Heart right ventricle (tissue), 16 donors: ENCODE data around the gene KIAA0825. TPM values are rescaled to one million over a fixed set of nuclear protein-coding genes. Genes with fewer than 3 reads are reported as not detected.

Experiments
- ATAC-seq, 8 donors: fragments of 200-7000 bp; cut with Tn5 transposase; one replicate each; pipeline ENCODE4 v1.9.1; 2020; ENCODE audit warnings: mild to moderate bottlenecking in 8 of 8, moderate library complexity in 8 of 8, moderate number of reproducible peaks in 1 of 8
- DNase-seq, 2 donors: peaks; one replicate each; pipeline ENCODE4 v3.0.0-alpha.2; 2020
- H3K27ac ChIP-seq, 10 donors: fragments of 200-600 bp; sonication (generic) in 2 of 10; one replicate each; pipeline versions ENCODE4 v1.5.0 to v1.8.0; 2020 to 2022; ENCODE audit warnings: mild to moderate bottlenecking in 3 of 10
- H3K27me3 ChIP-seq, 7 donors: fragments of 200-600 bp; one replicate each; pipeline ENCODE4 v1.8.0; 2021 to 2022; ENCODE audit warnings: mild to moderate bottlenecking in 2 of 7
- H3K36me3 ChIP-seq, 9 donors: fragments of 200-600 bp; sonication (generic) in 1 of 9; one replicate each; pipeline versions ENCODE4 v1.5.0 to v1.8.0; 2020 to 2022; ENCODE audit warnings: mild to moderate bottlenecking in 2 of 9
- H3K4me1 ChIP-seq, 9 donors: fragments of 200-600 bp; sonication (generic) in 1 of 9; one replicate each; pipeline versions ENCODE4 v1.5.0 to v1.8.0; 2020 to 2022; ENCODE audit warnings: mild to moderate bottlenecking in 4 of 9
- H3K4me3 ChIP-seq, 10 donors: fragments of 200-600 bp; sonication (generic) in 2 of 10; one replicate each; pipeline versions ENCODE4 v1.5.0 to v1.8.0; 2020 to 2022; ENCODE audit warnings: mild to moderate bottlenecking in 7 of 10, moderate library complexity in 2 of 10
- H3K9me3 ChIP-seq, 11 donors: fragments of 200-600 bp in 10 of 11; sonication (generic) in 2 of 11; one replicate each; pipeline versions ENCODE4 v1.5.0 to v1.8.0; 2013 to 2022; ENCODE audit warnings: mild to moderate bottlenecking in 2 of 11, control low read depth in 1 of 11, moderate library complexity in 1 of 11
- WGBS, 2 donors: extraction: QIAGEN DNeasy Blood & Tissue Kit; methylation state at CpG; one replicate each; pipeline ENCODE4 v1.1.7; 2013; ENCODE audit warnings: inconsistent platforms in 1 of 2; 5-methylcytosine and 5-hydroxymethylcytosine counted together
- intact Hi-C, 10 donors: fragments of 100-400 bp; cut with DNase I; formaldehyde crosslinking; loops; one replicate each; pipeline versions ENCODE4 v1.11.1 to v1.14.2; 2022
- polyA plus RNA-seq, 2 donors: library from polyadenylated mRNA; stranded (reverse); fragments of 200-250 nt; gene quantifications; one replicate each; pipeline ENCODE4 v1.2.3, GENCODE V29; 2013
- total RNA-seq, 10 donors: library from RNA; stranded (reverse); fragmentation: NEBNext Ultra II Directional in 3 of 10; extraction: Animal tissue kit (Norgen Biotek cat#: 25700) in 3 of 10; gene quantifications; one replicate each; pipeline versions ENCODE4 v1.2.1 to v1.2.4, GENCODE V29; 2021 to 2023
- TF ChIP-seq, protein P1 (sequence below), 9 donors: fragments of 200-600 bp; sonication (generic) in 2 of 9; IDR thresholded peaks; one replicate each; pipeline versions ENCODE4 v1.5.0 to v1.8.0; 2021 to 2022; ENCODE audit warnings: antibody characterized with exemption in 9 of 9, mild to moderate bottlenecking in 5 of 9, moderate library complexity in 1 of 9
- donor health status: Arrhythmogenic right ventricular cardiomyopathy.
- donor health status: ischemic (EF 13 %, LVEDD 7.1; RV severe dilation, severe dysfunction).
- donor health status: healthy with polysubstance abuse.
- donor health status: DM: no; HTN: yes; CAD: no.
- donor health status: DM: no; HTN: no; CAD: no.
- donor health status: ischemic (EF 25% LVEDD 6.9; RV normal size, moderate dysfunction).
- donor health status: ischemic (EF 25% LVEDD 5.7; RV mildly dilated, moderate dysfunction).
- donor health status: healthy.
- donor health status: DM: yes; HTN: yes; CAD: no.
- donor health status: Ischemic cardiomyopathy.
- donor health status: ischemic (EF 35%, LVEDD 5.7; RV mildly dilated, moderate dysfunction).
- donor health status: nonischemic (EF 11% LVEDD 7.7; RV severe dilation, severe dysfunction).
- donor health status: DM: yes; HTN: yes; CAD: no.
- donor health status: PGD.
- donor health status: ischemic (EF 29% LVEDD 5.4; RV normal size, mild dysfunction).
- donor health status: nonischemic (EF 23%, LVEDD 6.1; RV moderate dilation, normal function).

KIAA0825 gene
- total and polyA plus RNA-seq, 12 donors, result 0.36 to 3.5 (median 2.4) TPM

- 80 to 82% methylated on average over 1 of the region's 1 CpG for WGBS, 2 donors
Measured at GRCh38 chr5:94391996-94392395, 226.4 kb downstream of the KIAA0825 start.

DNA sequence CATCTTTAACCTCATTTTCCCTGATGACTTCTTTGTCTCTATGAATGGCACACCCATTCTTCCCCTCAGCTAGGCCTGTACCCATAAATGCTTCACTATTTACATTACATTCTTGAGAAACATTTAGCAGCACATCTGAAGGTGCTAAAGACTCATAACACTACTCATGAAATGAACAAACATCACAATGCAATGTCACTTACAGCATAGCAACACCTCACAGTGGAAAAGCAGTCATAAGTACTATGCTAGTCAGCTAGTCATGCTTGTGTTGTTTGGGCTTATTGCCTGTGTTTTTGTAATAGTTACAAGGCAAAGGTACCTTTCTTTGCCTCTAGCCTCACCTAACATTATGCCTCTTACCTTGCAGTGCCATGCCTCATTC lies 228.9 kb downstream of the KIAA0825 start:
- Histone ChIP-seq H3K9me3 (no peaks in the 10 kb centered on the region), H3K36me3 (no peaks in the 10 kb centered on the region), H3K27ac (no peak overlapping the region), H3K4me1 (no peaks in the 10 kb centered on the region), H3K4me3 (no peak overlapping the region), H3K27me3 (no peaks in the 10 kb centered on the region)
- TF ChIP-seq, protein P1, sequence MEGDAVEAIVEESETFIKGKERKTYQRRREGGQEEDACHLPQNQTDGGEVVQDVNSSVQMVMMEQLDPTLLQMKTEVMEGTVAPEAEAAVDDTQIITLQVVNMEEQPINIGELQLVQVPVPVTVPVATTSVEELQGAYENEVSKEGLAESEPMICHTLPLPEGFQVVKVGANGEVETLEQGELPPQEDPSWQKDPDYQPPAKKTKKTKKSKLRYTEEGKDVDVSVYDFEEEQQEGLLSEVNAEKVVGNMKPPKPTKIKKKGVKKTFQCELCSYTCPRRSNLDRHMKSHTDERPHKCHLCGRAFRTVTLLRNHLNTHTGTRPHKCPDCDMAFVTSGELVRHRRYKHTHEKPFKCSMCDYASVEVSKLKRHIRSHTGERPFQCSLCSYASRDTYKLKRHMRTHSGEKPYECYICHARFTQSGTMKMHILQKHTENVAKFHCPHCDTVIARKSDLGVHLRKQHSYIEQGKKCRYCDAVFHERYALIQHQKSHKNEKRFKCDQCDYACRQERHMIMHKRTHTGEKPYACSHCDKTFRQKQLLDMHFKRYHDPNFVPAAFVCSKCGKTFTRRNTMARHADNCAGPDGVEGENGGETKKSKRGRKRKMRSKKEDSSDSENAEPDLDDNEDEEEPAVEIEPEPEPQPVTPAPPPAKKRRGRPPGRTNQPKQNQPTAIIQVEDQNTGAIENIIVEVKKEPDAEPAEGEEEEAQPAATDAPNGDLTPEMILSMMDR (IDR thresholded peaks at IDR 0.05), result no peak
- intact Hi-C loops, result no loop called here
- DNase-seq (no peak), ATAC-seq (no peak)

More at GRCh38 chr5:94391996-94392395, 226.4 kb downstream of the KIAA0825 start:
- H3K4me1 ChIP-seq, result no peaks in the 10 kb centered on the region
- H3K27ac ChIP-seq, result no peak overlapping the region
- H3K27me3 ChIP-seq, result no peaks in the 10 kb centered on the region
- H3K9me3 ChIP-seq, result no peaks in the 10 kb centered on the region
- no peak for DNase-seq
- intact Hi-C loops, result no loop called here
- TF ChIP-seq, protein P1 (IDR thresholded peaks at IDR 0.05), result no peak
- no peaks in the 10 kb centered on the region for H3K36me3 ChIP-seq
- no peak for ATAC-seq
- no peak overlapping the region for H3K4me3 ChIP-seq

GRCh38 chr5:94388773-94389514 lies 229.5 kb downstream of the KIAA0825 start:
- no peak overlapping the region for H3K4me3 ChIP-seq
- H3K36me3 ChIP-seq, result peaks cover 0 to 5% (median 0%) of the 10 kb centered on the region in 9 donors
- TF ChIP-seq, protein P1 (IDR thresholded peaks at IDR 0.05), result no peak
- intact Hi-C loops, result no loop called here
- H3K27ac ChIP-seq, result no peak overlapping the region
- no peaks in the 10 kb centered on the region for H3K4me1 ChIP-seq
- 80 to 90% methylated on average over 3 of the region's 3 CpGs for WGBS, 2 donors
- no peak for DNase-seq
- H3K9me3 ChIP-seq, result no peaks in the 10 kb centered on the region
- ATAC-seq, result no peak
- no peaks in the 10 kb centered on the region for H3K27me3 ChIP-seq

DNA sequence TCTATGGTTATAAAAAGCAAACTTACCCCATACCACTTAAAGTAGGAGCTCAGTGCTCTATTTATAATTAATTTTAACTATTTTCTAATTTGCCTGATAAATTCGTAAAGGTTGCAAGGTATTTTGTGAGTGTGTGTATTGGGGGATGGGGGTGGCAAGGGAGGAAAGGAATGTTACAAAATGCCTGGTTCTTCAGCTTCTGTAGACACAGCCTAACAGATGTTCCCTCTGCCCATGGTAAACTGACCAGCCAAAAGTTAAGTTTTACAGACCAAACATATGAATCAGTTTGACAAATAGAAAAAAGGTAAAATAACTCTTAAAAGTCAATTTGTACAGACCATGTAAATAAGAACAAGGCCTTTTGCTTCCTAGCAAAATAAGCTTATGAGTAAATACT lies 232.6 kb downstream of the KIAA0825 start:
- DNase-seq, result no peak
- H3K27ac ChIP-seq, result no peak overlapping the region
- TF ChIP-seq, protein P1 (IDR thresholded peaks at IDR 0.05), result no peak
- H3K9me3 ChIP-seq, result no peaks in the 10 kb centered on the region
- H3K36me3 ChIP-seq, result peaks cover 0 to 7% (median 0%) of the 10 kb centered on the region in 9 donors
- no peaks in the 10 kb centered on the region for H3K27me3 ChIP-seq
- no peak overlapping the region for H3K4me3 ChIP-seq
- H3K4me1 ChIP-seq, result no peaks in the 10 kb centered on the region
- no peak for ATAC-seq
- intact Hi-C loops, result no loop called here
- WGBS, 2 donors, result 67 to 81% methylated on average over 1 of the region's 1 CpG
